Subcutaneous abdominal adipose tissue (tissue), 5 donors: ENCODE measurements around the gene BOLL.
A peak's percentile ranks its signal among the peaks of the same experiment; 100 is the strongest.
"Not testable (repeated sequence)": the region's sequence is repeated elsewhere in the genome, so short reads cannot be mapped to it uniquely, and the experiment has no call there.

Source experiments
- H3K27ac ChIP-seq: one replicate; pipeline ENCODE4 v1.7.0; 2013; ENCODE audit warnings: low read depth, mild to moderate bottlenecking, inconsistent platforms, low read length, moderate library complexity
- H3K27me3 ChIP-seq, 5 donors: one replicate each; pipeline ENCODE4 v1.7.0; 2013; ENCODE audit warnings: low read length in 5 of 5, inconsistent platforms in 1 of 5; ENCODE audit not compliant: control insufficient read depth in 5 of 5, insufficient read depth in 4 of 5
- H3K36me3 ChIP-seq, 5 donors: one replicate each; pipeline ENCODE4 v1.7.0; 2013; ENCODE audit warnings: low read length in 5 of 5; ENCODE audit not compliant: control insufficient read depth in 5 of 5, insufficient read depth in 5 of 5
- H3K4me1 ChIP-seq, 5 donors: one replicate each; pipeline ENCODE4 v1.7.0; 2013; ENCODE audit warnings: low read length in 5 of 5, mild to moderate bottlenecking in 3 of 5, moderate library complexity in 1 of 5; ENCODE audit not compliant: control insufficient read depth in 5 of 5, insufficient read depth in 5 of 5
- H3K4me3 ChIP-seq, 5 donors: one replicate each; pipeline ENCODE4 v1.7.0; 2013; ENCODE audit warnings: low read length in 5 of 5, low read depth in 1 of 5
- H3K9ac ChIP-seq, 5 donors: one replicate each; pipeline ENCODE4 v1.7.0; 2013; ENCODE audit warnings: low read length in 5 of 5, mild to moderate bottlenecking in 4 of 5, moderate library complexity in 3 of 5
- H3K9me3 ChIP-seq, 5 donors: one replicate each; pipeline ENCODE4 v1.7.0; 2013; ENCODE audit warnings: low read length in 5 of 5; ENCODE audit not compliant: control insufficient read depth in 5 of 5
- donor health status: healthy.
- donor health status: healthy.
- donor health status: healthy.
- donor health status: healthy.
- donor health status: healthy.

The BOLL gene, protein sequence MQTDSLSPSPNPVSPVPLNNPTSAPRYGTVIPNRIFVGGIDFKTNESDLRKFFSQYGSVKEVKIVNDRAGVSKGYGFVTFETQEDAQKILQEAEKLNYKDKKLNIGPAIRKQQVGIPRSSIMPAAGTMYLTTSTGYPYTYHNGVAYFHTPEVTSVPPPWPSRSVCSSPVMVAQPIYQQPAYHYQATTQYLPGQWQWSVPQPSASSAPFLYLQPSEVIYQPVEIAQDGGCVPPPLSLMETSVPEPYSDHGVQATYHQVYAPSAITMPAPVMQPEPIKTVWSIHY

GRCh38 chr2:197784956-197785941 is at the start of gene BOLL:
BOLL (minus strand) TSS chr2:197785319; CDS start chr2:197781850, 3,469 bp downstream.
- H3K27ac ChIP-seq = no peak within 1 kb of the TSS
- no peaks in the 10 kb centered on the region for H3K36me3 ChIP-seq
- H3K9ac ChIP-seq = peak within 1 kb of the TSS in 2 of 5 donors; percentile 30 to 69
- H3K27me3 ChIP-seq = peaks cover 5 to 17% (median 11%) of the 10 kb centered on the region in 5 donors
- no peaks in the 10 kb centered on the region for H3K9me3 ChIP-seq
- peaks cover 0 to 12% (median 12%) of the 10 kb centered on the region in 5 donors for H3K4me1 ChIP-seq
- H3K4me3 ChIP-seq = peak within 1 kb of the TSS in 4 of 5 donors; percentile 57 to 65 (median 64)

GRCh38 chr2:197834771-197835170 is 49.7 kb upstream of the BOLL start:
- not testable (repeated sequence) for H3K27ac ChIP-seq, H3K36me3 ChIP-seq, H3K4me3 ChIP-seq, H3K9me3 ChIP-seq, H3K27me3 ChIP-seq, H3K9ac ChIP-seq
- peaks cover 0 to 10% (median 4%) of the 10 kb centered on the region in 5 donors for H3K4me1 ChIP-seq

- no peaks in the 10 kb centered on the region for H3K9me3 ChIP-seq
- H3K4me1 ChIP-seq = no peaks in the 10 kb centered on the region
- no peaks in the 10 kb centered on the region for H3K36me3 ChIP-seq
- H3K9ac ChIP-seq = no peak overlapping the region
- H3K4me3 ChIP-seq = no peak overlapping the region
- H3K27ac ChIP-seq = no peak overlapping the region
- no peaks in the 10 kb centered on the region for H3K27me3 ChIP-seq
These were observed 43.5 kb upstream of the BOLL start for GRCh38 chr2:197828464-197829135.

DNA sequence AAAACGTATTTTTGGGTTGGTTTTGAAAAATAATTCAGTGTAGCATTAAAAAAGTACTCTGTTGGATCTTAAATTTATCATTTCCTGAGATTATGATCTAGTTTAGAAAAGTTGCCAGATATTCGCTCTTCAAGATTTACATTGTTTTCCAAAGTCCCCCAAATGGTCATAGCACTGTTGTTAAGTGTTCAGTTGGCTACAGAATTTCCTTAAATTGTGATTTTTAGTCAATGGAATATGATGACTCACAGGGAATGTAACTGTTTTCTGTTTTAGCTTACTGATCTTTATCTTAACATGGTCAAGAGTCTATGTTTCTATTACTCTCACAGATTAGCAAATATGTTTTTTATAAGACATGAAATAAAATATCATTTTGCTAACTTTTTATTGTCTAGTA is 42.5 kb upstream of the BOLL start:
- no peak overlapping the region for H3K9ac ChIP-seq
- no peaks in the 10 kb centered on the region for H3K9me3 ChIP-seq
- no peak overlapping the region for H3K27ac ChIP-seq
- no peaks in the 10 kb centered on the region for H3K36me3 ChIP-seq
- H3K4me3 ChIP-seq = no peak overlapping the region
- no peaks in the 10 kb centered on the region for H3K4me1 ChIP-seq
- no peaks in the 10 kb centered on the region for H3K27me3 ChIP-seq

DNA sequence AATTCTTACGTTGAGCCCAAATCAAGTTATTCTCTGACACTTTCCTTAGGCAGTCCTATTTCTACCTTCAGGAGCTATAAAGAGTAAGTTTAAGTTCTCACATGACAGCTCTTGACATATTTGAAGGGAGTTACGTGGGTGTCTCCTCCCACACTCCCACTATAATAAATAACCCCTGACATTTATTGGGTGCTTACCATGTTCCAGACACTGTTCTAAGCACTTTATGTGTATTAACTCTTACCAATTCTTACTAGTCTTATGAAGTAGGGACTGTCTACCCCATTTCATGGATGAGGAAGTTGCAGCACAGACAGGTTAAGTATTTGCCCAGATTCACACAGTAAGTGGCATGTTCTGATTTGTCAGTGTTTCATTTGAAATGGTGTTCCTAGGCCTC is 37.2 kb upstream of the BOLL start:
- Histone ChIP-seq H3K36me3 (peaks cover 0 to 3% (median 0%) of the 10 kb centered on the region in 5 donors), H3K9ac (no peak overlapping the region), H3K4me3 (no peak overlapping the region), H3K9me3 (no peaks in the 10 kb centered on the region), H3K27ac (no peak overlapping the region), H3K27me3 (no peaks in the 10 kb centered on the region), H3K4me1 (no peaks in the 10 kb centered on the region)

DNA sequence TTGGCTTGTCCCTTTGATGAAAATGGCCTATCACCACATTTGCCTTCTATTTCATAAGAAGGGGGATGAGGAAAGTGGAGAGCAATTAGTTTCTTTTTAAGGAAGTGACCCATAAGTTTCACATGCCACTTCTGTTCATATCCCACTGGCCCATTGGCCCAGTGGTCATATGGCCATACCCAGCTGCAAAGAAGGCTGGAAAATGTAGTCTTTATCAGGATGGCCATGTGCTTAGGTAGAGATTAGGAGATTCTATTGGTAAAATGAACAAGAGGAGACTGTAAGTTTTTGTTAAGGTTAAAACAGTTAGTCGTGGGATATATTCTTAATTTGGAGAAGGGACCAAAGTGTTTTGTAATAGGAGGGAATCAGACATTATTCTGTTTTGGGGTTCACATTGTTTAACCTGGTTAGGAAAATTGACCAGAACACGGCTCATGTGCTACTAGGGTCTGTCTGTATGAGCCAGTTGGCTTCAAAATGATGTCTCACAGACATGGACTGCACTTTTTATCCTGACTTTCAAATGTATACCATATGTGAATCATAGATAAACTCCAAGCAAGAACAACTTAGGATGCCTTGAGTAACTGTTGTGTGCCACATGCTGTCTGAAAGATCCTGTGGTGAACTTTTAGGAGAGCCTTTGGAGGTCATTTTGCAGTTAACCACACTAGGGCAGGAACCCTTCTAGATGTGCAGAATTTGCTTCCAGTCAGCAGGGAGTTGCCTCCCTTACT is 36.6 kb upstream of the BOLL start:
- no peak overlapping the region for H3K4me3 ChIP-seq
- H3K27me3 ChIP-seq = no peaks in the 10 kb centered on the region
- peaks cover 0 to 3% (median 0%) of the 10 kb centered on the region in 5 donors for H3K36me3 ChIP-seq
- H3K27ac ChIP-seq = no peak overlapping the region
- no peaks in the 10 kb centered on the region for H3K9me3 ChIP-seq
- H3K4me1 ChIP-seq = no peaks in the 10 kb centered on the region
- no peak overlapping the region for H3K9ac ChIP-seq

DNA sequence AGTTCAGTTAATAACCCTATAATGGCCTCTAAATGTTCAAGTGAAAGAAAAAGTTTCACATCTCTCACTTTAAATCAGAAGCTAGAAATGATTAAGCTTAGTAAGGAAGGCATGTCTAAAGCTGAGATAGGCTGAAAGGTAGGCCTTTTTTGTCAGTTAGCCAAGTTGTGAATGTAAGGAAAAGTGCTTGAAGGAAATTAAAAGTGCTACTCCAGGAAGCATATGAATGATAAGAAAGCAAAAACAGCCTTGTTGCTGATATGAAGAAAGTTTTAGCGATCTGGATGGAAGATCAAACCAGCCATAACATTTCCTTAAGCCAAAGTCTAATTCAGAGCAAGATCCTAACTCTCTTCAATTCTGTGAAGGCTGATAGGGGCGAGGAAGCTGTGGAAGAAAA is 29.4 kb upstream of the BOLL start:
- Histone ChIP-seq H3K36me3 (no peaks in the 10 kb centered on the region), H3K27ac (no peak overlapping the region), H3K9me3 (no peaks in the 10 kb centered on the region), H3K4me3 (no peak overlapping the region), H3K9ac (no peak overlapping the region), H3K4me1 (no peaks in the 10 kb centered on the region), H3K27me3 (no peaks in the 10 kb centered on the region)

DNA sequence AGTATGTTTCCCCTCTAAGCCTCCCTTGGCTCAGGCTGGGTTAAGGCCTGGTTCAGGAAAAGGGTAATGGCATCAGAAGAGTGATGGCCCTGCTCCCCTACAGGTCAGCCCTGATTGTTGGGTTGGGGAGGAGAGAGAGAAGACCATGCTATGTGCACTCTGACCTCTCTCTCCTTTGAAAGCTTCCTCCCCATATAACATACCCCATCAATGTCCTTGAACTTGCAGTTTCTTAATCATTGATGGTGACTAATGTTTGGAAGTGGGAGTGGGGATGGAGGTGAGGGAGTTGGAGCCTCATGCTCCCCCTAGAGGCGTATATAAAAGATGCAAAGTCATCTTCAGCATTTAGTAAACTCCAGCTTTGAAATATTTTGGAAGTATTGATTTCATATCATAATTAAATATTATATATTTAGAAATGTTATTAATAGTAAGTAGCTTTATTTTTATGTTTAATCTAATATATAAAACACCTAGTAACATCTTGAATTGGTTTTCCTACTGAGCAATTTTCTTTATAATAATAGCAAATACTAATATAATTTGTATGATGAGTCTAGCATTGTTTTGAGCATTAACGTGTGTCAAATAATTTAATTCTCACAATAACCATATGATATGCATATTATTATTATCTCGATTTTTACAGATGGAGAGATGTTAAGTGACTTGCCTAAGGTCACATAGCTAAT is 28.1 kb upstream of the BOLL start:
- Histone ChIP-seq H3K9ac (no peak overlapping the region), H3K27ac (no peak overlapping the region), H3K36me3 (no peaks in the 10 kb centered on the region), H3K4me3 (no peak overlapping the region), H3K27me3 (no peaks in the 10 kb centered on the region), H3K4me1 (no peaks in the 10 kb centered on the region), H3K9me3 (no peaks in the 10 kb centered on the region)

DNA sequence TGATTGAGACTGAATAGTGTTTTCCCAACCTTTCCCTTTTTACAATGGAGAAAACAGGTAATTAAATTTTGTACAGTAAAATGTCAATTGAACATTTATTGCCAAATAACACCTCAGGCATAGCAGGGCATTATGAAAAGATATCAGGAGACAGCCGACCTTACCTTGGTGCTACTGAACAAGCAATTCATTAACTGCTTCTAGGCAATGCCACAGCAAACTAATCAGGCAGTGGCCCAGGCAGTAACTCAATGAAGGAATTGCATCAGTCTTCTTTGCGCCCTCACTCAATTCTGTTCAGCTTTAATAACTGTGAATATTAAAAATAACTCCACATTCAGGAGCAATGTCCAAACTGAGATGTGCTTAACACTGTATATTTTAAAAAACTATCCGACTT is 25.4 kb upstream of the BOLL start:
- Histone ChIP-seq H3K27me3 (no peaks in the 10 kb centered on the region), H3K9me3 (no peaks in the 10 kb centered on the region), H3K36me3 (no peaks in the 10 kb centered on the region), H3K9ac (no peak overlapping the region), H3K4me3 (no peak overlapping the region), H3K4me1 (peaks cover 0 to 24% (median 11%) of the 10 kb centered on the region in 5 donors), H3K27ac (no peak overlapping the region)
